Cortex of kidney (tissue), 1 donor: ENCODE data around the gene PEX19.
A peak's percentile ranks its signal among the peaks of the same experiment; 100 is the strongest.
"Not testable (repeated sequence)": the region's sequence is repeated elsewhere in the genome, so short reads cannot be mapped to it uniquely, and the experiment has no call there.

Experiments
- DNase-seq: peaks from one replicate; lab custom pipeline; 2025; lab: John Stamatoyannopoulos, UW

Gene PEX19, protein sequence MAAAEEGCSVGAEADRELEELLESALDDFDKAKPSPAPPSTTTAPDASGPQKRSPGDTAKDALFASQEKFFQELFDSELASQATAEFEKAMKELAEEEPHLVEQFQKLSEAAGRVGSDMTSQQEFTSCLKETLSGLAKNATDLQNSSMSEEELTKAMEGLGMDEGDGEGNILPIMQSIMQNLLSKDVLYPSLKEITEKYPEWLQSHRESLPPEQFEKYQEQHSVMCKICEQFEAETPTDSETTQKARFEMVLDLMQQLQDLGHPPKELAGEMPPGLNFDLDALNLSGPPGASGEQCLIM

DNA sequence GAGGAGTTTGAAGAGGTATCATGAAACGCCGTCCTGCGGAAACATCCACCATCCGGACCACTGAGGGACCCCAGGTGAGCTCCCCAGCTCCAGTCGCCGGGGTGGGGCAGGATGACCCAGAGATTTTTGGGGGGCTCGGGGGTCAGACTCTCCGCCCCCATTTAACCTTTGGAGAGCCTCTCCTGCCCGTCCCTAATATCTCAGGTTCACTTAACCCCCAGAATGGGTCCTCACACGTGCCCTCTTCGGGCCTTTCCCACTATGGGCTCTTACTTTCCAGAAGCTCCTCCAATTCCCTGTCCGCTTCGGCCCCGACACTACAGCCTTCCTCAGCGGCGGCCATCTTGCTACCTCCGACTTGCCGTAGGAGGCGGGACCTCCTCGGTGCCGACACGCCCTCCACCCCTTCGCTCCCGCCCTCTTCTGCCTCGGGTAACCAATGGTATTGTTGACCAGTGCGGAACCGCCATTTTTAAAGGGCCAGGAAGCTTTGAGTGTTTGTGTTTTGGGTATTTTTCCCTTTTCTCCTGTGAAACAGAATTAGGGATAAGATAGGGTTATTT, at the start of gene PEX19:
TSS of gene PEX19 (minus strand) at position 352 of the 563 bp plus-strand sequence. CDS start at position 343, 9 bp downstream.
- peak; percentile 60 for DNase-seq

DNA sequence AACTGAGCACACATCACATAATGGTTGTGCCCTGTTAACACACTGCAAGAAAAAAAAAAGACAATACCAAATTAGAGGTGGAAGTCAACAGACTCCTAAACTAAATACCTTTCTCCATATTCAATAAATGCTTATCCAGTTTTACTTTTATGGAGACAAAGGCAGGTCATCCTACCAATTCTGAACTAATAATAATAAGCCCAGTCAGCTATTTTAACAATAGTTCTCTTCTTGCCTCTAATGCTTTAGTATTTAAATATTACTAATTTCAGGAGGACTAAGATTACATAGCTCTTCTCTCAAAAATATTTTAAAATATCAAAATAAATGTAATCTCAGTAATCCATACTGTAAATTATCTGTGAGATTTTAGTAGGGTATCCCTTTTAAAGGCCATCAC, 47.6 kb upstream of the PEX19 start:
- no peak for DNase-seq

DNA sequence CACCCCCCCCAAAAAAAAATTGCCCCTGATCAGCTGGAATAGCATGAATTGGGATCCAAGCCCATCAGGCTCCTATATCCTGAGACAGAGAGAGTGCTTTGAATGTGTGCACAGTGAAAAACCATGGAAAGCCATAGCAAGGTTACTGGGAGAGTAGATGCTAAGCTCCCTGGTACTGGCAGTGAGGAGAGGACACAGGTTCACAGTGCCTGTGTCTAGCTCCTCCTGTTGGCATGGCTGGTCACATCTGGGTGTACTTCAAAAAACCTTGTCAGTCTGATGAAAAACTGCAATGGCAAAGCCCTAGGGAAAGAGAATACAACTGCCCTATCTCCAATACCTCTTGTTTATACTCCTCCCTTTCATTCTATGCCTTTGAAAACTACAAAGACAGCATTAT, 45.2 kb upstream of the PEX19 start:
- DNase-seq, result no peak

DNA sequence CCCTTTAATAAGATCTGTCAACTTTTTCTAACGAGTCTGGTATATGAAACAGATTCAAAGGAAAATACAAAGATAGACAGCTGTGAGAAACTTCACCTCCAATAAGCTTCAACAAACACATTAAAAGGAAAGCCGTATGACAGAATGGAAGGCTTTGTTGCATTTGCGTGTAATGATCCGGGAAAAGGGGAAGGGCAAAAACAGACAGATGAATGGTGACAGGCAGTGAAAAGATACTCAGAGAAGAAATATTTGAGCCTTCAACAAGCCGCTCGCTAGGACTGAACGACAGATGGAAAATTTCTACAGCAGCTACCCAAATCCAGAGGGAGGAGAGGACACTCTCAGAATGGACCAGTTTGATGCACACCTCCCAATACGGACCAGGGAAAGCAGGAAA, 43.3 kb upstream of the PEX19 start:
- no peak for DNase-seq

DNA sequence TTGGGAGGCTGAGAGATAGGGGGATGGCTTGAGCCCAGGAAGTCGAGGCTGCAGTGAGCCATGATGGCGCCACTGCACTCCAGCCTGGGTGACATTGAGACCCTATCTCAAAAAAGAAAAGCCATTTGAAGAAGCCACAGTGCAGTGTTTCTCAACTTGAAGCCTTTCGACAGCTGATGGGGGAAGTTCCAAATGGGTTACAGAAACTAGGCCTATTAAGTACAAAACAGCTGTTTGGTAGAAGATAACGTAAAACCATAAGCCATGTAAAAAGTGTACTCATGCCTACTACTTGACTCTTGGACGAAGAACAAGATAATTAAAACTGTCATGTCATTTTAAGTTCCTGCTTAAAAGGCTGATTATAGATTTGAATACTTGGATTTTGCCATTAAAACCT, 41.5 kb upstream of the PEX19 start:
- no peak for DNase-seq

DNA sequence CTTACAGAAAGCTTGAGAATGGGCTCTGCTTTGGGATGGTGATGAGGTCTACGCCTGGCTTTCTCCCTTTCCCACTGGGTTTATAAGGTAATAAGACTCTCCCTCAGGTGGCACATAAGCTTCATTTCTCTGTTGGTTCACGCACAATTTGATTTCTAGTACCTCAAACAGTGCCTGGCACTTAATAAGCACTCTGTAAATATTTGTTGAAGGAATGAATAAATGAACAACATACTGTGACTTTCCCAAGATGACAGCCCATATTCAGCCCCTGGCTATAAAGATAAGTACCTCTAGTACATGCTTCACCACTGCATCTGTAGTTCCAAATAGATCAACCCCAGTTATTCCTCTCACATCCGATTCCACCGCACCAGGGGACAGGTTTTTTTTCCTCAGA, 40.3 kb upstream of the PEX19 start:
- no peak for DNase-seq

DNA sequence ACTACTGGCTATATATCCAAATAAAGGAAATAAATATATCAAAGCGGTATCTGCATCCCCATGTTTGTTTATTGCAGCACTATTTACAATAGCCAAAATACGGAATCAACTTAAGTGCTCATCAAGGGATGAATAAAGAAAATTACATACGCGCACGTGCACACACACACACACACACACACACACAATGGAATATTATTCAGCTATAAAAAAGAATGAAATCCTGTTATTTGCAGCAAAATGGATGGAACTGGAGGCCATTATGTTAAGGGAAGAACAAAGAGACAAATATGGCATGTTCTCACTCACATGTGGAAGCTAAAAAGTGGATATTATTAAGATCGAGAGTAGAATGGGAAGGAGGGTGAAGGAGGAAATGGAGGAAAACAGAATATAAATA, 37.9 kb upstream of the PEX19 start:
- no peak for DNase-seq

DNA sequence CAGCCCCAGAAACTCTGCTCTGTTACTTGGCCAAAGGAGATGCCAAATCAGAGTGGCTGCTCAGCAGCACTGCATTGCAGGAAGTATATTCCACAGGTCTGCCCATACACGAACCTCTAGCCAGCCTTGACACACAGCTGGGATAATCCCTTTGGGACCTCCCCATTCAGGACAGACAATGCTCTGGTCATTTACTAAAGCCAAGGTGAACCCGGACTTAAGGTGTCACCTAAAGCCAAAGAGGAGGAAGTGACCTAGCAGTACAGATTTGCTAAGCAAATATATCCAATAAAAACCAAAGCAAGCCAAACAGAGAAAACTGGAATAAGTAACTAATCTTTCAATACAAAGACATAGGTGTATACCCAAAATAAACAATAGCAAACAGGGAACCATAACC, 30.4 kb upstream of the PEX19 start:
- no peak for DNase-seq

DNA sequence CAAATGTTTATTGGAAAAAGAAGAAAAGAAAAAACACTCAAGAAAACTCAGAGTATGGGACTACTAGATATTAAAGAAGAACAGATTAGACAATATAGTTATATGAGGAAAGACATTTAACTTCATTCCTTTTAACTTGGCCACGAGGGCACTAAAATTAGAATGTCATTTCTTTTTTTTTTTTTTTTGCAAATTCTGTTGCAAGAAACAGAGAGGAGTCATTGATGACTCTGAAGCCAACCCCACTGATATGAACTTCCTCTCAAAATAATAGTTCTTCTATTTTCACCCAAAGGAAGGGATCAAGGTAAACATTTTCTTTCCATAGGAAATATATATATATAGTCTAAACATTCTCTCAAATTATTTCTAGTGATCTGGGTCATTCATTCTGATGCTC, 24.6 kb upstream of the PEX19 start:
- no peak for DNase-seq

DNA sequence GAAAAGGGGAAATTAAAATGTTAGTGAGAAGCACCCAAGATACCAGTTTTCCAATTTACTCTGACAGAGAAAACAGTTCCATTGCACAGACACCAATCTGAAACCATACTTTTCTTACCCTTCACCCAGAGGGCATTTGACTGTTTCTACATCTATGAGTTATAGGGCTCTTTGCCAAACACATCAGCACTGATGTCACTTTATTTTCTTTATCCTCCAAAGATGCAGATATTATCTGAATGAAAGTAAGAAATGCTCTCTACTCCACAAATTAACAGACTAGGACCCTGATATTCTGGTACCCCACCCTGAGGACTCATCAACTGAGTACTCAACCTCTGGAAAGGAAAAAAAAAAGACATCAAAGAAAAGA, 24.2 kb upstream of the PEX19 start:
- DNase-seq, result no peak

DNA sequence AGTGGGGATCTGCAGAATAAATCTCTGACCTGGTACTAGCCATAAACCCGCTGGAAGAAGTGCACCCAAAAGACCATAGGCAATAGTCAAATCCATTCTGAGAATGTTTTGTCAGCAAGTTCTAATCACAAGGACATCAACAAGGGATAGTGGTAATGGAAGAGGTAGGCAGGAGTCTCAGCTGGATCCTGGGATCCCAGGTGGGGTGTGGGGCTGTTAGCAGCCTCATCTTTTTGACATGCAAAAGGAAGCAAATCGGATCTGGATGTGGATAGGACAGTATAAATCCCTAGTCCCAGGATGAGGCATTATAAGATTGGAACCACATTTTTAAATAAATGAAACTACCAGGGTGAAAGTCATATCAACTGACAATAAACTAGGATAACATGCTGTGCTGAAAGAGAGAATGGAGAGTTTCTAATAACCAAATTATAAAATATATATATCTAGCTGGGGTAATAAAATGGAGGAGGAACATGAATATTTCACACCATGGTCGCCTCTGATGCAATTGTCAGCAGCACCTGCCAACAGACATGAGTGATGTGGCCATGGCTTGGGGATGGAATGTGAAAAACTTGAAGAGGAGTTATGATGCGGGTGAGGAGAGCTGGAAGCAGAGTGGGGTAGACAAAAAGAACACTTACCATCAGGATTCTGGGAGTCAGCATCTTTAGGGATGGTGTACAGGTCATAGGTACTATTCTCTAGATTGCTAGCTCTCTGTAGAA, 23.7 kb upstream of the PEX19 start:
- no peak for DNase-seq

DNA sequence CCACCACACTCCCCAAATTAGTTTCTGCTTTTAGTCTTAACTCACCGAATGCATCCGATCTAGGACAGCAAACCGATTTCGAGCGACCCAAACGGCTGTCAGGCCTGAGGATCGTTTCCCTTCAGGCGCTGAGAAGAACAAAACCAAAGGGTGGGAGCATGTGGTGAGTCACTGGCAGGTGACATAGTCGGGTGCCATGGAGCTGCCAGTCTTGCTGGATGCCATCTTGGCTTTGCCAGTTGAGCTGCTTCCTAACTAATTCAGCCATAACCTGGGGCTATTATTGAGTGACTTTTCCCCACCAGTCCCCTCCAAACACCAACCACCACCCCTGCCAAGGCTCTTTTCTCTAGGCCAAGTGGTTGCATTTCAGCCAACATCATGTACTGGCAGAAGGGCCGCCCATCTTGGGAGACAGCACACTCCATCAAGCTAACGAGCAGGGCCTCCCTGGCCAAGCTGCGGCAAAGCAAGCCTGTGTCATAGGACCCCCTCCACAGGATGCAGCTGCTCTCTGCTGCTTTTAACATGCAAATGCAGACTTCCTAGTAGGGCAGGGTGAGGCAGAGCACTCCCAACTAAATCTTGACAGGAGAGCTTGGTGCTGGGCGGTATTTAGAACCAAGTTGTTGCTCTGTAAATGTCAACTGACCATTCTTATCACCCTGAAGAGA, 22.3 kb upstream of the PEX19 start:
- DNase-seq, result no peak

DNA sequence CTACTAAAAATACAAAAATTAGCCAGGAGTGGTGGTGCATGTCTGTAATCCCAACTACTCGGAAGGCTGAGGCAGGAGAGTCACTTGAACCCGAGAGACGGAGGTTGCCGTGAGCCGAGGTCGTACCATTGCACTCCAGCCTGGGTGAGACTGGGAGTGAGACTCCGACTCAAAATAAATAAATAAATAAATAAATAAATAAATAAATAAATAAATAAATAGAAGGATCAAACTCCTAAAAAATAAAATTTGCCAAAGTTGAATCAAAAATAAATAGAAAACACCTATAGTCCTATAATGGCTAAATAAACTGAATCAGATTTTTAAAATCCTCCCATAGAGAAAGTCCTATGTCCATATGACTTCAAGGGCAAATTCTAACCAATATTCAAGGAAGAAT, 15.2 kb upstream of the PEX19 start:
- no peak for DNase-seq

DNA sequence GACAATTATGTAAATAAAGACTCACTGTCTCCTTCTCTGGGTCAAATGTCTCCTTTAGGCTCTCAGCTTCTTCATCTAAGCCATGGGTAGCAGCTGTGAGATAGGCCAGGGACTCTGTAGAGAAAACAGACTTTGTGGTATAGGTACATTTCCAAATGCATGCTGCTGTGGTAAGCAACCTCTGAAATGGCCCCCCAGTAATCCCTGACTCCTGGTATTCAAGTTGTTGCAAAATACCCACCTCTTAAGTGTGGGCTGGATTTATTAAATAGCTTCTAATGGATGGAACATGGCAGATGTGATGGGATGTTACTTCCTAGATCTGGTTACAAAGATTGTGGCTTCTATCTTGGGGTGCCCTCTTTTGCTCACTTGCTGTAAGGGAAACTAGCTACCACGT, 11.1 kb upstream of the PEX19 start:
- no peak for DNase-seq

DNA sequence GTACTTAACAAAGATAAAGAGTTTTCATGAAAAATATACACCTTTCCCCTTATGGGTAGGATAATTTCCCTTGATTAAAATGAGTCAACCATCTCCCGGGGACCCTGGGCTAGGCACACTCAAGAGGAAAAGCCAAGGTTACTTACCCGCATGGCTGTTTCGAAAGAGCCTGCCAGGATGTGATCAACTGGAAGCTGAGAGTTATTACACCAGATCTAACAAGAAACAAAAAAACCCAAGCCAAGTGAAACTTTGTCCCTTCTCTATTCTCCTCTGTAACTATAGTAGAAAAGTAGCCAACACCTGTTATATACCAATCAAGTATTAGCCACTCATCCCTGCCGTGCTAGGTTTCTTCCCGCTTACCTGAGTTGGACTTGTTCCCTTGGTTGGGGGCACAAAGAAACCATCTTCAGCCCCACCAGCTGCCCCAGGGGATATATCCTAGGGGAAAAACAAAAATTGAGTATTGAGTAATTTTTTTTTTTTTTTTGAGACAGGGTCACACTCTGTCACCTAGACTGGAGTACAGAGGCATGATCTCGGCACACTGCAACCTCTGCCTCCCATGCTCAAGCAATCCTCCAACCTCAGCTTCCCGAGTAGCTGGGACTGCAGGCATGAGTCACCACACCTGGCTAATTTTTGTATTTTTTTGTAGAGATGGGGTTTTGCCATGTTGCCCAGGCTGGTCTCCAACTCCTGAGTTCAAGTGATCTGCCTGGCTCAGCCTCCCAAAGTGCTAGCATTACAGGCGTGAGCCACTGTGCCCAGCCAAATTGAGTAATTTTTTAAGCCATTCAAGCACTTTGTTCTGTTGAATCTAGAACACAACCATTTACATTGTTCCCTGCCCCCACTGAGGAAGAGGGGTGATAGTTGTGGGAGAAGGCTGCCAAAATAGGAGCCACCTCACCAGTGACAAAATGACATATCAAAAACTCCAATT, 8.4 kb upstream of the PEX19 start:
- DNase-seq, result no peak

DNA sequence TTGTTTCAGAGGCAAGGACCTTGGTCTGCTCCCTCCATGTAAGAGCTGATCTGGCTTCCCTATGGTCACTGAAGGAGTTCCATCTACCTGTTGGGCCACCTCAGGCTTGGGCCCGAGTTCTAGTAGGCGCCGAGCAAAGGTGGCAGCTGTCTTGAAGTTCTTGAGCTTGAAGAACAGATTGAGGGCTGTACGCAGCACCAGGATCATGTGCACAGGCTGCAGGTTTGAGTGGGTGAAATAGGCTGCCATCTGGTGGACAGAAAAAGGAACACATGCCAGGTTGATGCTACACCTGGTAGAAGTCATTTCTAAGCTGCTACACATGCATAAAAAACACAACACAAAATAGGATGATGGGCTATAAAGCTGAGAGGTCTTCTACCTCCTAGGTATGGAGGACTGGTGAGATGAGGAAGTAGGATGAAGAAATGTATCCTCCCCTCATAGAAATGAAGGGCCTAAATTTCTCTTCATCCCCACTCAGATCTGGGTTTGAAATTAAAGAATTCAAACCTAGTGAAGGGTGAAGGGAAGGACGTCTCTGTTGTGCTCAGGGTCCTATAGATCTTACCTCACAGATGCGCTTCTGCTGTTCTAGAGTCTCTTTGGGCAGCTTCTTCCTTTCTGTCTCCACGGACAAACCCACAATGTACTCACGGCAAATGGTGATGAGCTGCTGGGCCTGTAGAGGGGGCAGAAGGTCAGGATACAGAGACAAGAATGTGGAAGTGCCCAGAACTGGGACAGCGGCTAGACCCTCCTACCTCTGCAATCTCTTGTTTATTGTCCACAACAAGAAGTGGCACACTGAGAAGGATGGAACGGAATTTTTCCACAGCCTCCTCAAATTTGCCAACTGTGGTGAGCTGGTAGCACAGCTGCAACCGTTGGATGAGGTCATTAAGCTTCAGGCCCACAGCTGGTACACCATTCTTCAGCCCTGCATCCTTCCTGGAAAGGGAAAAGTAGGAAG, 6.6 kb upstream of the PEX19 start:
- DNase-seq, result no peak

DNA sequence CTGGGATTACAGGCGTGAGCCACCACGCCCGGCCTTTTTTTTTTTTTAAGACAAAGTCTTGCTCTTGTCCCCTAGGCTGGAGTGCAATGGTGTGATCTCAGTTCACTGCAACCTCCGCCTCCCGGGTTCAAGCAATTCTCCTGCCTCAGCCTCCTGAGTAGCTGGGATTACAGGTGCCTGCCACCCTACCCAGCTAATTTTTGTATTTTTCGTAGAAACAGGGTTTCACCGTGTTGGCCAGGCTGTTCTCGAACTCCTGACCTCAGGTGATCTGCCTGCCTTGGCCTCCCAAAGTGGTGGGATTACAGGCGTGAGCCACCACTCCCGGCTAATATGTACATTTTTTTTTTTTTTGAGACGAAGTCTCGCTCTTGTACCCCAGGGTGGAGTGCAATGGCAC, 2.8 kb upstream of the PEX19 start:
- DNase-seq, result not testable (repeated sequence)

DNA sequence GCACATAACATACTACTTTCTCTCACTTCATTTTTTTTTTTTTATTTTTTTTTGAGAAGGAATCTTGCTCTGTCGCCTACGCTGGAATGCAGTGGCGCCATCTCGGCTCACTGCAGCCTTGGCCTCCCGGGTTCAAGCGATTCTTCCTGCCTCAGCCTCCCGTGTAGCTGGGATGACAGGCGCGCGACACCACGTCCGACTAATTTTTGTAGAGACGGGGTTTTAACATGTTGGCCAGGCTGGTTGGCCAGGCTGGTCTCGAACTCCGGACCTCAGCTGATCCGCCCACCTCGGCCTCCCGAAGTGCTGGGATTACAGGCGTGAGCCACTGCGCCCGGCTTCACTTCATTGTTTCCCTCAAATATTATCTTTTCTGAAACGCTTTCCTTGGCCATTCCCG, 573 bp upstream of the PEX19 start:
- DNase-seq, result no peak

DNA sequence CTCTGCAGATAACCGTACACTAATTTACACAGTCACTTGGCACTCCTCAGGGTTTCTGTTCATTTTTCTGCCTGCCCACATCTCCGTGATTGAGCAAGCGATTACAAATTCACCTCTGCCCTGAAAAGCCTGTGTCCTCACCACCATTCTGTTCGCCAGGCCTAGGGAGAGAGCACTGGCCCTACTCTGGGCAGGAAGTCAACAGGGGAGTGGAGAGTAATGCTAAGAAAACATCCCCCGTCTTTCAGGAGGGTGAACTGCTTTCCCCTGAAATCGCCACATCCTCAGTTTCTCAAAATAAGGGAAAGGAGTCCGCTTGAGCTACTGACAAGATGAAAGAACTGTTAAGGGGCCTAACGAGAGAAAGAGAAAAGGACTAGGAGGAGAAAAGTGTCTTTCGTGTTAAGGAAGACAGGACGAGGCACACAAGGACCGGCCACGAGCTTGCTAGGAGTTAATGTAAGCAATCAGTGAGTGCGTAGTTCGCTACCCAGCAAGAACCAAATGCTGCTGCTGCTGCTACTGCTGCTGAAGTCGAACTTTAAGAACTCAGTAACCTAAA, 632 bp downstream of the PEX19 start:
- DNase-seq, result no peak

DNA sequence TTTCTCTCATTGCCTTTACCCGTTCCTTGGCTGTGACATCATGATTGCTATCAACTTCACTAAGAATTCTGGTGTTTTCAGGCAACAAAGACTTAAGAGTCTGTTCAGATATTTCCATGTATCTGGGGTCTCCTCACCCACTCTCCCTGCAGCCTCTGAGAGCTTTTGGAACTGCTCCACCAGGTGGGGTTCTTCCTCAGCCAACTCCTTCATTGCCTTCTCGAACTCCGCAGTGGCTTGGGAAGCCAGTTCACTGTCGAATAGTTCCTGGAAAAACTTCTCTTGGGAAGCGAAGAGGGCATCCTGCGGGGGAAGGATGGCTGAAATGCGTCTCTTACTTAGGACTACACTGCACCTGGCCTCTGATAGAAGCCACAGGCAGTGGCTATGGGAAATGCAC, 2.1 kb downstream of the PEX19 start:
- no peak for DNase-seq
